Muscle of leg (tissue), 11 donors: ENCODE data around the gene SRGAP3. TPM values are rescaled to one million over a fixed set of nuclear protein-coding genes. Genes with fewer than 3 reads are reported as not detected.
A peak's percentile ranks its signal among the peaks of the same experiment; 100 is the strongest.

Source experiments
- DNase-seq: peaks from one replicate; pipeline ENCODE4 v3.0.0; 2013
- H3K27ac ChIP-seq: one replicate; pipeline ENCODE4 v1.5.1; 2013; ENCODE audit warnings: mild to moderate bottlenecking, low read length, control low read depth
- H3K27me3 ChIP-seq: one replicate; pipeline ENCODE4 v1.6.1; 2013; ENCODE audit warnings: low read length; ENCODE audit not compliant: control insufficient read depth, insufficient read depth
- H3K36me3 ChIP-seq: one replicate; pipeline ENCODE4 v1.6.1; 2013; ENCODE audit warnings: low read length; ENCODE audit not compliant: control insufficient read depth, insufficient read depth
- H3K4me1 ChIP-seq: one replicate; pipeline ENCODE4 v1.6.1; 2013; ENCODE audit warnings: low read length; ENCODE audit not compliant: control insufficient read depth, insufficient read depth
- H3K4me3 ChIP-seq: one replicate; pipeline ENCODE4 v1.5.1; 2013; ENCODE audit warnings: low read length, control low read depth
- H3K9me3 ChIP-seq: replicated peaks from 2 replicates; pipeline ENCODE4 v1.6.1; 2013; ENCODE audit warnings: low read depth, low read length; ENCODE audit not compliant: control insufficient read depth
- WGBS: methylation state at CpG from one replicate; pipeline ENCODE4 v1.1.5; 2013; ENCODE audit warnings: missing lambda C conversion rate; ENCODE audit not compliant: insufficient coverage; 5-methylcytosine and 5-hydroxymethylcytosine counted together
- polyA plus RNA-seq, 8 donors: library from polyadenylated mRNA; unstranded; fragments of 120-200 nt; gene quantifications; one replicate each; pipeline versions ENCODE4 v1.2.1 to v1.2.3, GENCODE V29; 2013; ENCODE audit warnings: inconsistent platforms in 1 of 8, low replicate concordance in 1 of 8; ENCODE audit not compliant: insufficient read length in 8 of 8, insufficient read depth in 1 of 8
- total RNA-seq: library from RNA; stranded (reverse); fragments of 120-200 nt; gene quantifications from one replicate; pipeline ENCODE4 v1.2.4, GENCODE V29; 2013

Gene SRGAP3
- total and polyA plus RNA-seq, 9 donors = 16.2 to 25.7 (median 20.2) TPM

DNA sequence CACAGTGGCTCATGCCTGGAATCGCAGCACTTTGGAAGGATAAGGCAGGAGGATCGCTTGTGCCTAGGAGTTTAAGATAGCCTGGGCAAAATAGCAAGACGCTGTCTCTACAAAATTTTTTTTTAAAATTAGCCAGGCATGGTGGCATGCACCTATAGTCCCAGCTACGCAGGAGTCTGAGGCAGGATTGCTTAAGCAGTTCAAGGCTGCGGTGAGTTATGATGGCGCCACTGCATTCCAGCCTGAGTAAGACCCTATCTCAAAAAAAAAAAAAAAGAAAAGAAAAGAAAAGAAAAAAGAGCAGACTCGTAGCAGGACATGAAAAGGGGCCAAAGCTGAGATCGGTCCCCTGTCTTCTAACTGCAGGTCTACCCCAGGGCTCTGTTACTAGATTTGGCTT, 18.9 kb downstream of the SRGAP3 start:
- peak overlapping the region; percentile 69 for H3K27ac ChIP-seq
- no peaks in the 10 kb centered on the region for H3K36me3 ChIP-seq
- no peak overlapping the region for H3K4me3 ChIP-seq
- 61% methylated on average over 3 of the region's 8 CpGs for WGBS
- H3K27me3 ChIP-seq = no peaks in the 10 kb centered on the region
- H3K4me1 ChIP-seq = peaks cover 48% of the 10 kb centered on the region
- DNase-seq = no peak
- H3K9me3 ChIP-seq = no peaks in the 10 kb centered on the region

DNA sequence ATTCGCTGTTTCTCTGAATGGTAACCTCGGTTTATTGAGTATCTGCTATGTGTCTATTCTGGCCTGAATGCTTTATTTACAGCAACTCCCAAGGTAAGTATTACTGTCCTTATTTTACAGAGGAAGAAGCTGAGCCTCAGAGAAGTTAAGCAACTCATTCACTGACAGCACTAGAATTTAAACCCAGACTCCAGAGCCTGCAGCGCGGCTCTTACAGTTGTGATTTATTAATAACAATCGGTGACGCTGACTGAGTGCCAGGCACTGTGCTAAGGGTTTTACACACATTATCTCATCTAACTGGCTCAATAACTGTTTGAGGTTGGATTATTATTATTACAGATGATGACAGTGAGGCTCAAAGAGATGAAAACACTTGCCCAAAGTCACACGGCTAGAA, 19.6 kb downstream of the SRGAP3 start:
- Histone ChIP-seq H3K9me3 (no peaks in the 10 kb centered on the region), H3K36me3 (no peaks in the 10 kb centered on the region), H3K4me1 (peaks cover 48% of the 10 kb centered on the region), H3K27ac (no peak overlapping the region), H3K4me3 (no peak overlapping the region), H3K27me3 (no peaks in the 10 kb centered on the region)
- DNase-seq = no peak
- 88% methylated on average over 1 of the region's 7 CpGs for WGBS

DNA sequence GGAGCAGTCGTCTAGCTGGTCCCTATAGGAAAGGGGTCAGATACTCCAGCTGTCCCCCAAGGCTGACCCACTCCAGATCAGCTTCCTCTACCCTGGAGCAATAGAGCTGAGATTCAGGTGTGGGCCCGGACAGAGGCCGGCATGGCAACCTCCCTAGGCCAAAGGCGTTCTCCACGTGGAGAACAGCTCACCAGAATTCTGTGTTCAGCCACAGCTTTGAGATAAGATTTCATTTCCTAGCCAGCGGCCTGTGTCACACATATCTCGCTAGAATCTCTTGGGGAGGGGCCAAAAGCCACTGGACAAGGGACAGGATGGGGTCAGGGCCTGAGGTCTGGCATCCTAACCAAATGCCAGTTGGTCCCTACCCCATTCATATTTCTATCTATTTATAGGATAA, 20.1 kb downstream of the SRGAP3 start:
- DNase-seq = no peak
- H3K27ac ChIP-seq = no peak overlapping the region
- no peak overlapping the region for H3K4me3 ChIP-seq
- no peaks in the 10 kb centered on the region for H3K27me3 ChIP-seq
- H3K9me3 ChIP-seq = no peaks in the 10 kb centered on the region
- H3K4me1 ChIP-seq = peaks cover 42% of the 10 kb centered on the region
- 93% methylated on average over 2 of the region's 7 CpGs for WGBS
- no peaks in the 10 kb centered on the region for H3K36me3 ChIP-seq

DNA sequence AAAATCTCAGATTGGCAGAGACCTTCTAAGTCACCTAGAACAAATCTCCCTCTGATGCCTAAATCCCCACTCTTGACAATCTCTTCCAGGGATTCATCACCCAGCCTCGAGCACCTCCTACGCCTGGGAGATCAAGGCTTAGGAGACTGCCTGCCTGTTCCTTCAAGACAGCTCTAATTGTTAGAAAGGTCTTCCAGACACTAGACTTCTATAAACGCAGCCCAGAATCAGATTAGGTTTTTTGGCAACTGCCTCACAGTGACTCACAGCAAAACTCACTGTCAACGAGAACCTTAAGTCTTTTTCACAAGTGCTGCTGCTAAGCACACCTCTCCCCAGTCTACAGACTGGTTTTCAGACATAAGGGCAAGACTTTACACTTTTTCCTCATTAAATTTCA, 23.1 kb downstream of the SRGAP3 start:
- 19% methylated on average over 3 of the region's 4 CpGs for WGBS

GRCh38 chr3:9225268-9225667, 24.2 kb downstream of the SRGAP3 start:
- WGBS = 86% methylated on average over 1 of the region's 1 CpG
- Histone ChIP-seq H3K36me3 (no peaks in the 10 kb centered on the region), H3K9me3 (no peaks in the 10 kb centered on the region), H3K4me1 (peaks cover 18% of the 10 kb centered on the region), H3K27ac (no peak overlapping the region), H3K4me3 (no peak overlapping the region), H3K27me3 (no peaks in the 10 kb centered on the region)
- DNase-seq = no peak

More for the DNA sequence above, 23.1 kb downstream of the SRGAP3 start:
- Histone ChIP-seq H3K27ac (peak overlapping the region; percentile 25), H3K36me3 (no peaks in the 10 kb centered on the region), H3K27me3 (no peaks in the 10 kb centered on the region), H3K4me3 (no peak overlapping the region), H3K4me1 (peaks cover 26% of the 10 kb centered on the region), H3K9me3 (no peaks in the 10 kb centered on the region)
- DNase-seq = peak; percentile 91

GRCh38 chr3:9224490-9224889, 25.0 kb downstream of the SRGAP3 start:
- no CpG with 5 or more reads among the region's 5 CpGs for WGBS
- peaks cover 13% of the 10 kb centered on the region for H3K4me1 ChIP-seq
- no peaks in the 10 kb centered on the region for H3K36me3 ChIP-seq
- DNase-seq = no peak
- no peaks in the 10 kb centered on the region for H3K27me3 ChIP-seq
- no peak overlapping the region for H3K27ac ChIP-seq
- H3K9me3 ChIP-seq = no peaks in the 10 kb centered on the region
- no peak overlapping the region for H3K4me3 ChIP-seq

DNA sequence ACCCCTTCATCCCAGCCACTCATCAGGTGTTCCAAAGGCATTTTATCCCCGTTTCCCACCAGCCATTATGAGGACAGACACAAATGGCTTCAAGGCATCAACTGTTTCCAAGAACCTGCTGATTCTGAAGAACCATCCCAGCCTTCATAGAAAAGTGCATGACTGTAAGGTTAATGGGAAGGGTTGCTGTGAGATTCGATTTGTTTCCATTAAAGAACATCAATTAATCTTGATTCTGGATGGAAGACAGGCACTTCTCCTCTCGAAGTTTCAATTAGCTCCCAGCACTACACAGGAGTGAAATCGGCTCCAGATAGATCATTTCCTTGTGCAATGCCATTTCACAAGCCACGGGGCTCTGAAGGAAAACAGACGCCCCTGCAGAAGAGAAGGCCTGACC, 25.8 kb downstream of the SRGAP3 start:
- no peaks in the 10 kb centered on the region for H3K27me3 ChIP-seq
- no peak for DNase-seq
- 38% methylated on average over 4 of the region's 6 CpGs for whole genome bisulfite sequencing

GRCh38 chr3:9222956-9223639, 26.3 kb downstream of the SRGAP3 start:
- no peak for DNase-seq
- Histone ChIP-seq H3K27me3 (no peaks in the 10 kb centered on the region), H3K27ac (no peak overlapping the region), H3K36me3 (no peaks in the 10 kb centered on the region), H3K4me1 (peaks cover 7% of the 10 kb centered on the region), H3K9me3 (no peaks in the 10 kb centered on the region), H3K4me3 (no peak overlapping the region)
- WGBS = 83% methylated on average over 1 of the region's 2 CpGs

More for the DNA sequence above, 25.8 kb downstream of the SRGAP3 start:
- Histone ChIP-seq H3K4me3 (no peak overlapping the region), H3K27ac (no peak overlapping the region), H3K36me3 (no peaks in the 10 kb centered on the region), H3K9me3 (no peaks in the 10 kb centered on the region), H3K4me1 (peaks cover 8% of the 10 kb centered on the region)

DNA sequence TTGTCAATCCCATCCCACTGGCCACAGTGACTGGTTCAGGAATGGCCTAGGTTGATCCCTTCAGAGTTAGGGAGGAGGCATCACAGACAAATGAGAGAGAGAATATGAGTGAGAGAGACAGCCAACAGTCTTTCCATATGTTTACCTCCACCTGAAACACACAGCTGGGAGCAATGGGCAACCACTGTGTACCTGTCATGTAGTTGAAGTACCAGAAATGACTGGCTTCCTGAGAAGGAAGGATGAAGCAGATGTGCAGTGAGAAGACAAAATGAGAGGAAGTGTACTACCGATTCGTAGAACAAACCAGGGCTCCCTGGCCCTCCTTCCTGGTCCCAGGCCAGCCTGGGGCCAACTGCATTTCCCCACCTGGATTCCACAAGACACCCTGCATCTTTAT, 27.4 kb downstream of the SRGAP3 start:
- no peak overlapping the region for H3K4me3 ChIP-seq
- H3K27ac ChIP-seq = no peak overlapping the region
- H3K4me1 ChIP-seq = peaks cover 7% of the 10 kb centered on the region
- no peaks in the 10 kb centered on the region for H3K36me3 ChIP-seq
- H3K9me3 ChIP-seq = no peaks in the 10 kb centered on the region
- DNase-seq = no peak
- WGBS = 30% methylated on average over 2 of the region's 2 CpGs
- no peaks in the 10 kb centered on the region for H3K27me3 ChIP-seq

DNA sequence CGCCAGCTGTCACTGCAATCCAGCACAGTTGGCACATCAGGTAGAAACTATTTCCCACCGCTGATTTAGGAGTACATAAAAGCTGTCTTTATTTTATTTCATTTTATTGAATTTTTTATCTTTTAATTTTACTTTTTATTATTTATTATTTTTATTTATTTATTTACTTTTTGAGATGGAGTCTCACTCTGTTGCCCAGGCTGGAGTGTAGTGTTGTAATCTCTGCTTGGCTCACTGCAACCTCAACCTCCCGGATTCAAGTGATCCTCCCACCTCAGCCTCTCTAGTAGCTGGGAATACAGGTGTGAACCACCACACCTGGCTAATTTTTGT, 31.0 kb downstream of the SRGAP3 start:
- Histone ChIP-seq H3K4me1 (peaks cover 11% of the 10 kb centered on the region), H3K27me3 (no peaks in the 10 kb centered on the region), H3K4me3 (no peak overlapping the region), H3K36me3 (no peaks in the 10 kb centered on the region), H3K9me3 (no peaks in the 10 kb centered on the region), H3K27ac (no peak overlapping the region)
- no peak for DNase-seq
- no CpG with 5 or more reads among the region's 3 CpGs for WGBS
